ENCODE results near the gene FAM240A.
"Not testable (repeated sequence)": the region's sequence is repeated elsewhere in the genome, so short reads cannot be mapped to it uniquely, and the experiment has no call there.

The FAM240A gene

GRCh38 chr3:46585799-46586693 lies 26.3 kb upstream of the FAM240A start:
- DNase-seq: no peak
- H3K27ac Mint-ChIP-seq: peak overlapping the region; percentile 63
- no peaks in the 10 kb centered on the region for H3K4me1 Mint-ChIP-seq
- peaks cover 21% of the 10 kb centered on the region for H3K9me3 Mint-ChIP-seq
- TF ChIP-seq CTCF (IDR thresholded peaks at IDR 0.05): no peak
- H3K36me3 Mint-ChIP-seq (ENCODE audit: low read depth): no peaks in the 10 kb centered on the region
- H3K27me3 Mint-ChIP-seq (ENCODE audit: low read depth, poor library complexity): peaks cover 10% of the 10 kb centered on the region
- no peak overlapping the region for H3K4me3 Mint-ChIP-seq

GRCh38 chr3:46586738-46587246 lies 25.5 kb upstream of the FAM240A start:
- Mint-ChIP-seq H3K4me1 (no peaks in the 10 kb centered on the region), H3K4me3 (no peak overlapping the region), H3K36me3 (ENCODE audit: low read depth) (peaks cover 4% of the 10 kb centered on the region), H3K27me3 (ENCODE audit: low read depth, poor library complexity) (peaks cover 3% of the 10 kb centered on the region), H3K27ac (peak overlapping the region; percentile 63), H3K9me3 (peaks cover 29% of the 10 kb centered on the region)
- DNase-seq: no peak
- TF ChIP-seq CTCF (IDR thresholded peaks at IDR 0.05): no peak

- H3K36me3 Mint-ChIP-seq (ENCODE audit: low read depth); H3K27me3 Mint-ChIP-seq (ENCODE audit: low read depth, poor library complexity); H3K27ac Mint-ChIP-seq; DNase-seq; H3K4me3 Mint-ChIP-seq; H3K4me1 Mint-ChIP-seq: not testable (repeated sequence)
- peaks cover 34% of the 10 kb centered on the region for H3K9me3 Mint-ChIP-seq
Measured at GRCh38 chr3:46587268-46587667, 25.1 kb upstream of the FAM240A start.

GRCh38 chr3:46593274-46593862 lies 19.0 kb upstream of the FAM240A start:
- TF ChIP-seq CTCF (IDR thresholded peaks at IDR 0.05): no peak
- H3K4me1 Mint-ChIP-seq: no peaks in the 10 kb centered on the region
- no peak overlapping the region for H3K27ac Mint-ChIP-seq
- H3K9me3 Mint-ChIP-seq: peaks cover 24% of the 10 kb centered on the region
- H3K27me3 Mint-ChIP-seq (ENCODE audit: low read depth, poor library complexity): peaks cover 13% of the 10 kb centered on the region
- H3K36me3 Mint-ChIP-seq (ENCODE audit: low read depth): peaks cover 5% of the 10 kb centered on the region
- no peak overlapping the region for H3K4me3 Mint-ChIP-seq
- no peak for DNase-seq

GRCh38 chr3:46593979-46594378 lies 18.3 kb upstream of the FAM240A start:
- no peak for DNase-seq
- peaks cover 23% of the 10 kb centered on the region for H3K9me3 Mint-ChIP-seq
- no peak overlapping the region for H3K27ac Mint-ChIP-seq
- no peak overlapping the region for H3K4me3 Mint-ChIP-seq
- H3K27me3 Mint-ChIP-seq (ENCODE audit: low read depth, poor library complexity): peaks cover 13% of the 10 kb centered on the region
- TF ChIP-seq CTCF (IDR thresholded peaks at IDR 0.05): no peak
- H3K36me3 Mint-ChIP-seq (ENCODE audit: low read depth): peaks cover 5% of the 10 kb centered on the region
- no peaks in the 10 kb centered on the region for H3K4me1 Mint-ChIP-seq

- peaks cover 5% of the 10 kb centered on the region for H3K36me3 Mint-ChIP-seq (ENCODE audit: low read depth)
- H3K27ac Mint-ChIP-seq: no peak overlapping the region
- TF ChIP-seq CTCF (IDR thresholded peaks at IDR 0.05): no peak
- no peak for DNase-seq
- peaks cover 15% of the 10 kb centered on the region for H3K27me3 Mint-ChIP-seq (ENCODE audit: low read depth, poor library complexity)
- no peaks in the 10 kb centered on the region for H3K4me1 Mint-ChIP-seq
- H3K9me3 Mint-ChIP-seq: peaks cover 23% of the 10 kb centered on the region
- no peak overlapping the region for H3K4me3 Mint-ChIP-seq
Measured at GRCh38 chr3:46594723-46595122, 17.6 kb upstream of the FAM240A start.

All from nephron progenitor cell (in vitro differentiated cells).